HUES48 (cell line): ENCODE results near the gene CYB5R4.

ENCODE experiments used
- H3K27ac ChIP-seq: one replicate; pipeline ENCODE4 v1.7.0; 2013; ENCODE audit warnings: low read depth, low read length, inconsistent platforms
- H3K27me3 ChIP-seq: 2 replicates; pipeline ENCODE4 v1.6.1; 2013; ENCODE audit warnings: mild to moderate bottlenecking, low read length; ENCODE audit not compliant: control insufficient read depth, insufficient read depth
- H3K36me3 ChIP-seq: 2 replicates; pipeline ENCODE4 v1.6.1; 2013; ENCODE audit warnings: low read length; ENCODE audit not compliant: control insufficient read depth, insufficient read depth
- H3K4me1 ChIP-seq: 2 replicates; pipeline ENCODE4 v1.6.1; 2013; ENCODE audit warnings: mild to moderate bottlenecking, low read length; ENCODE audit not compliant: control insufficient read depth, insufficient read depth
- H3K4me3 ChIP-seq: 2 replicates; pipeline ENCODE4 v1.5.1; 2013; ENCODE audit warnings: mild to moderate bottlenecking, low read depth, low read length
- H3K9ac ChIP-seq: 2 replicates; pipeline ENCODE4 v1.6.1; 2013; ENCODE audit warnings: mild to moderate bottlenecking, low read depth, low read length, moderate library complexity
- H3K9me3 ChIP-seq: 2 replicates; pipeline ENCODE4 v1.6.1; 2013; ENCODE audit warnings: low read length; ENCODE audit not compliant: control insufficient read depth, insufficient read depth

Gene CYB5R4

GRCh38 chr6:83859410-83860358, at the start of gene CYB5R4:
TSS of gene CYB5R4 (plus strand) at chr6:83859689. CDS start at chr6:83859783, 94 bp downstream.
- H3K9me3 ChIP-seq: no peaks in the 10 kb centered on the region
- H3K27me3 ChIP-seq: peaks cover 16% of the 10 kb centered on the region
- H3K9ac ChIP-seq: peak within 1 kb of the TSS; percentile 63
- peak within 1 kb of the TSS; percentile 66 for H3K27ac ChIP-seq
- H3K4me1 ChIP-seq: peaks cover 17% of the 10 kb centered on the region; the same call in 1 of the 2 replicates
- H3K4me3 ChIP-seq: peak within 1 kb of the TSS; percentile 84
- peaks cover 5% of the 10 kb centered on the region for H3K36me3 ChIP-seq

- Histone ChIP-seq H3K4me1 (no peaks in the 10 kb centered on the region), H3K27ac (no peak overlapping the region), H3K9me3 (no peaks in the 10 kb centered on the region), H3K4me3 (no peak overlapping the region), H3K36me3 (no peaks in the 10 kb centered on the region), H3K27me3 (no peaks in the 10 kb centered on the region), H3K9ac (no peak overlapping the region)
These were observed 46.9 kb upstream of the CYB5R4 start for GRCh38 chr6:83812595-83812994.

GRCh38 chr6:83815631-83816272, 43.7 kb upstream of the CYB5R4 start:
- Histone ChIP-seq H3K4me1 (no peaks in the 10 kb centered on the region), H3K4me3 (no peak overlapping the region), H3K27me3 (no peaks in the 10 kb centered on the region), H3K27ac (no peak overlapping the region), H3K36me3 (no peaks in the 10 kb centered on the region), H3K9ac (no peak overlapping the region), H3K9me3 (no peaks in the 10 kb centered on the region)

- Histone ChIP-seq H3K27me3 (no peaks in the 10 kb centered on the region), H3K9ac (no peak overlapping the region), H3K4me3 (no peak overlapping the region), H3K27ac (no peak overlapping the region), H3K4me1 (peaks cover 9% of the 10 kb centered on the region; the same call in 1 of the 2 replicates), H3K36me3 (no peaks in the 10 kb centered on the region), H3K9me3 (no peaks in the 10 kb centered on the region)
These were observed 36.8 kb upstream of the CYB5R4 start for GRCh38 chr6:83822629-83823169.

- Histone ChIP-seq H3K36me3 (no peaks in the 10 kb centered on the region), H3K27ac (peak overlapping the region; percentile 63), H3K4me1 (peaks cover 9% of the 10 kb centered on the region; the same call in 1 of the 2 replicates), H3K4me3 (no peak overlapping the region), H3K9ac (no peak overlapping the region), H3K9me3 (no peaks in the 10 kb centered on the region), H3K27me3 (no peaks in the 10 kb centered on the region)
These were observed 35.1 kb upstream of the CYB5R4 start for GRCh38 chr6:83824388-83824801.

GRCh38 chr6:83824831-83825230, 34.7 kb upstream of the CYB5R4 start:
- no peaks in the 10 kb centered on the region for H3K9me3 ChIP-seq
- H3K4me3 ChIP-seq: no peak overlapping the region
- no peaks in the 10 kb centered on the region for H3K27me3 ChIP-seq
- H3K27ac ChIP-seq: peak overlapping the region; percentile 63
- no peaks in the 10 kb centered on the region for H3K36me3 ChIP-seq
- H3K9ac ChIP-seq: no peak overlapping the region
- H3K4me1 ChIP-seq: peaks cover 9% of the 10 kb centered on the region; the same call in 1 of the 2 replicates

- Histone ChIP-seq H3K9ac (no peak overlapping the region), H3K4me3 (no peak overlapping the region), H3K27ac (no peak overlapping the region), H3K4me1 (0 out of 2 replicates have a peak, but pooled peaks cover 9% of the 10 kb centered on the region), H3K27me3 (no peaks in the 10 kb centered on the region), H3K9me3 (no peaks in the 10 kb centered on the region), H3K36me3 (no peaks in the 10 kb centered on the region)
These were observed 32.4 kb upstream of the CYB5R4 start for GRCh38 chr6:83827050-83827449.

- H3K9me3 ChIP-seq: peaks cover 12% of the 10 kb centered on the region
- H3K4me3 ChIP-seq: no peak overlapping the region
- no peaks in the 10 kb centered on the region; the same call in 1 of the 2 replicates for H3K4me1 ChIP-seq
These were observed 20.8 kb upstream of the CYB5R4 start for GRCh38 chr6:83838727-83839126.

GRCh38 chr6:83844170-83844569, 15.3 kb upstream of the CYB5R4 start:
- Histone ChIP-seq H3K4me1 (no peaks in the 10 kb centered on the region; the same call in 1 of the 2 replicates), H3K4me3 (no peak overlapping the region), H3K9ac (no peak overlapping the region), H3K27ac (no peak overlapping the region), H3K9me3 (0 out of 2 replicates have a peak, but pooled peaks cover 7% of the 10 kb centered on the region), H3K36me3 (no peaks in the 10 kb centered on the region), H3K27me3 (no peaks in the 10 kb centered on the region)

More at GRCh38 chr6:83838727-83839126, 20.8 kb upstream of the CYB5R4 start:
- no peaks in the 10 kb centered on the region for H3K36me3 ChIP-seq
- H3K9ac ChIP-seq: no peak overlapping the region
- H3K27ac ChIP-seq: no peak overlapping the region
- no peaks in the 10 kb centered on the region for H3K27me3 ChIP-seq

GRCh38 chr6:83846291-83846690, 13.2 kb upstream of the CYB5R4 start:
- Histone ChIP-seq H3K27ac (no peak overlapping the region), H3K4me3 (no peak overlapping the region), H3K27me3 (peaks cover 8% of the 10 kb centered on the region; the same call in 1 of the 2 replicates), H3K9ac (no peak overlapping the region), H3K36me3 (no peaks in the 10 kb centered on the region), H3K4me1 (no peaks in the 10 kb centered on the region; the same call in 1 of the 2 replicates), H3K9me3 (0 out of 2 replicates have a peak, but pooled peaks cover 3% of the 10 kb centered on the region)
